GM18517 (cell line): ENCODE data around the gene NAT8L.

ENCODE experiments used
- ATAC-seq: cut with Tn5 transposase; IDR thresholded peaks from one replicate; pipeline ENCODE4 v1.9.1; 2021; ENCODE audit warnings: mild to moderate bottlenecking, moderate library complexity; ENCODE audit not compliant: unreplicated experiment

NAT8L gene

DNA sequence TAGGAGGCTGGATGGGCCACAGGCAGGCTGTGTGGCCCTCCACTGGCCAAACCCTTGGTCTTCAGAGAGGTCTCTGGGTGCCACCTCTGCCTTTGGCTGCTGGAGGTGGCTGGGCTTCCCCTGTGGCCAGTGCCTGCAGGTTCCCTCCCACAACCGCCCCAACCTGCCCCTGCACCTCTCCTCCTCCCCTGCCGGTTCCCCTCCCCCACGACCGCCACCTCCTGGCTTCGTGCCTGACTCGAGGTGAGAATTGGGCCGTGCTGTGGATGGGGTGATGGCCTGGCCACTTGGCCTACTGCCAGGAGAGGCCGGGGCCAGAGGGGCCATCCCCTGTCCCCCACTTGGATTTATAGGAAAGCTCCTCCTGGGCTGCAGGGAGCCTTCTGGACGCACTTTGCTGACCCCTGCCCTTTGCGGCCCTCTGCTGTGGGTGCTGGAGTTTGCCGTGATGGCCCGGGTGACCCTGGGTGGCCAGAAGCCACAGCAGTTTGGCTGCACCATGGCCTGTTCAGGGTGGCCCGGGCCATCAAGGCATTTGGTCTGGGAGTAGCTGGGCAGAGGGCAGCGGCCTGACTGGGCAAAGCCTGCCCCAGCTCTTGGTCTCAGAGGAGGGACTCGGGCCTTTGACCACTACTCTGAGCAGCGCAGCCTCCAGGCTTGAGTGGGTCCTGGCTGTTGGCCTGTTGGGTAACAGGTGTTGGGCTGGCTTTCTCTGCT lies 3.8 kb downstream of the NAT8L start:
- no peak for ATAC-seq

DNA sequence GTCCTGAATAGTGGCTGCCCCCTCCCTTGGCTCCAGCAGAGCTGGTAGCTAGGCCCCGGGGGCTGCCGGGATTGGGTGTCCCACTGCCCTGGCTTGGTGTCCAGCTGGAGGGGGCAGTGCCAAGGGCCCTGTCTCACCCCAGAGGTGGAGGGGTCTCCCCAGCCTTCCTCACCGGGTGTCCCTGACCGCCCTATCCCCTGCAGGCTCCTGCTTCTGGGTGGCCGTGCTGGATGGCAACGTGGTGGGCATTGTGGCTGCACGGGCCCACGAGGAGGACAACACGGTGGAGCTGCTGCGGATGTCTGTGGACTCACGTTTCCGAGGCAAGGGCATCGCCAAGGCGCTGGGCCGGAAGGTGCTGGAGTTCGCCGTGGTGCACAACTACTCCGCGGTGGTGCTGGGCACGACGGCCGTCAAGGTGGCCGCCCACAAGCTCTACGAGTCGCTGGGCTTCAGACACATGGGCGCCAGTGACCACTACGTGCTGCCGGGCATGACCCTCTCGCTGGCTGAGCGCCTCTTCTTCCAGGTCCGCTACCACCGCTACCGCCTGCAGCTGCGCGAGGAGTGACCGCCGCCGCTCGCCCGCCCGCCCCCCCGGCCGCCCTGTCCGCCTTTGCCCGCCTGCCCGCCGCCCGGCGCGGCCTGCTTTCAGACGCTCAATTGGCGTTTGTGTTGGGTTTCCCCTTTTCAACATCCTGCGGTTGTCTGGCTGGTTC lies 4.6 kb downstream of the NAT8L start:
- no peak for ATAC-seq

DNA sequence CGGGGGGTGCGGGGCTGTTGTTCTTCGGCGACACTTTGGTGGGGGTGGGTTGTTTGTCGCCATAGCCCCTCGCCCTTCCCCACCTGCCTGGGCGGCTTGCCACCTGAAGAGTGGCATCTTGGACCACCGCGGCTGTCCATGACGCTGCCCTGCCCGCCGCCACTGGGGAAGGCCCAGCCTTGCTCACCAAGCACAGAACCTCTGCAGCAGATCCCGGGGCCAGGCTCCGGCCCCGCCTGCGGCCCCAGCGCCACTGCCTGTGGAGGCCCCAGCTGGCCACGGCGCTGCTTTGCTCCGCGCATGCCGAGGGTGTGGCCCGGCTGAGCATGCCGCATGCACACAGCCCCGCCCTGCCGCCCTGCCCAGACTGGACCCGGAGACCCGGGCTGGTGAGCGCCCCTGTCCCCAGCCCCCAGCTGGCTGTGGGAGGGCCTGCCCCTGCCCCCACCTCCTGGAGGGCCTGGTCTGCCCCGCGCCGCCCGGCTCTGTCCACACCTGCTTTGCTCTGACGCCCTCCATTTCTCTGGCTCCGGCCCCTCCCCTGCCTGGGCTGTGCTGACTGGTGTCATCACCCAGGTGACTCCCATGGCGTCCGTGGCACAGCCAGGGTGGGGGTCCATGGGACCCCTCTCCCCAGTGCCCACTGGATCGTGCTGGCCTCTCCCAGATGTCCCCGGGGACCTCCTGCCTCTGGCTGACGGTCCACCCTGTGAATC lies 5.3 kb downstream of the NAT8L start:
- no peak for ATAC-seq

DNA sequence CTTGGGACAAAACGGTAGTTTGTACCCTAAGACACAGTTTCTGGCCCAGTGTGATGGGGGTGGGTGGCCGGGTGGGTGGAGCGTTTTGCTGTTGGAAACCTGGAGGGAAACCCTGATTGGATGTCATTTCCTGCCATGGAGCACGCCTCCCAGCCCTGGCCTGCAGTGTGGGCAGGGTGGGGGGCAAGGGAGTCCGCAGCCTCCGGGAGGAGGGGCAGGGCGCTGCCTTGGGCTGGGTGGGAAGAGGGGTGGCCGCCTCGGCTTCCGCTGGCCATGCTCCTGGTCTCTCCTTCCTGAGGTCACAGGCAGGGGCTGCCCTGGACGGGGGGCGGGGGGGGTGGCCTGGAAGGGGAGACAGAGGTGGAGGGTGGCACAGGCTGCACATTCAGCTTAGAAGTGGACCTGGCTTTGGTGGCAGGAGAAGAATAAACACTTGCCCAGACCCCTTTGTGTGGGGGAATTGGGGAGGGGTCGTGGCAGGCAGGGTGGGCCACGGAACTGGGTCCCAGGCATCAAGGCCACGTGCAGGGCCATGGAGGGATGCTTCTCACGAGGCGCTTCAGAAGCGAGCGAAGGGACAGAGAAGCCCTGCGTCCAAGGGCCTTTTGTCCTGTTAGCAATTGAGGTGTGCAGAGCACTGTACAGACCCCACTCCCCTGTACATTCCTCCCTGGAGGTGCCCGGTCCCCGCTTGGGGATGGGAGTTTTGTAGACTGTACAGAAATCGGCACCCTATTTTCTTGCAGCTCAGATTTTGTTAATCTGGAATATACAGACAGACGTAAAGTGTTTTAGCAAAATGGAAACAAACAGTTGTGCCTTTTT lies 6.2 kb downstream of the NAT8L start:
- ATAC-seq, result no peak

DNA sequence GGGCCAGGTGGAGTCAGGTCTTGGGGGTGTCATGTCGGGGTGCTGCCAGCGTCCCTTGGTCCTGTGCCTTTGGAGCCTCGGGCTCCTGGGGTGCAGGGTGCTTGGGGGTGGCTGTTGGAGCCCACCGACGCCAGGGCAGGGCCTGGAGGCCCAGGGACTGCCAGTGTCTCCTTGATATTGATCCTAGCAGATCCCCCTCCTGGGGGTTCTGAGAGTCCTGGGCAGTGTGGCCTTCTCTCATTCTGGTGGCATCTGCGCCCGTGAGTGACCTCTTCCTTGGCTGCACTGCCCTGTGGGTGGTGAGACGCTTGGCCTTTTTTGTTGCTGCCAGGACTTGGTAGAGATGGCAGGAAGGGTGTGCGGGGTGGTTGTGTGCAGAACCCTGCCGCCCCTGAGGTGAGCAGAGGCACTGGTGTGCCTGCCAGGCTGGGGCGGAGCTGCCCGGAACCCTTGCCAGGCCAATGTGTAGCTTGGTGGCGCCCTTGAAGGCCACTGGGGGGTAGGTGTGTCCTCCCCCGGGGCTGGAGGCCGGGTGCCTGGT lies 7.0 kb downstream of the NAT8L start:
- no peak for ATAC-seq

DNA sequence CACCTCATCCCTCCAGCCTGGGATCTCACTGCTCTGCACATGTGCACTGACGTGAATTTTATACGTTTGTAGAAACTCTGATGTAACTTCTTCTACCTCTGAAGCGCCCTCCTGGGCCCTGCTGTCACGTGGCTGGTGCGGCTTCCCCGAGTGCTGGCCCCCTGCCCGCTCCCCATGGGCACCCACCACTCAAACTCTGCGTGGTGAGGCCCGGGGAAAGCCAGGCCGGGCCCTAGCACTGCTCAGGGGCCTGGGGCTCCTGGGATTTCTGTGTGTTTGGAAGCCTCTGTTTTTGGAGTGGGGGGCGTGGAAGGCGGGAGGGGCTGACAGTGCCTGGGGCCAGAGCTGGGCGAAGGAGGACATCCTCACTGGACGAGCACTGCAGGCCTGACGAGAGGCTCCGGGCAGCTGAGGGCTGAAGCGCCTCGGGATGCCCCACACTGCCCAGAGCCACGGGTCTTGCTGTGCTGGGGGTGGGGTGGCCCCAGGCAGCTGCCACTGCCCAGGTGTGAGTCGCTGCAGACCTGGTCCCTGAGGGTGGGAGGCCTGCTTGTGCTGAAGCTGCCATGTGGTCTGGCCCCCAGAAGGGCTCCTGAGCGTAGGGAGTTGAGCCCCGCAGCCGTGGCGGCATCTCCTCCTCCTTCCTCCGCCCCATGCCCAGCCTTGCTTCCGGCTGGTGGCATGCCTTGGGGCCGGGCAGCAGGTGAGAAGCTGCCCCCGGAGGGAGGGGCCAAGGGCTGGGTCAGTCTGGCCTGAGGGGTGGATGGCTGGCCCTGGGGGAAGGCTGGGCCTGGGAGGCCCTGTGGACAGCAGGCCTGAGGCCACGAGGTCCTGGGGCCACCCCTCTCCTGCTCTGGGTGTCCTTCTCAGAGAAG lies 7.7 kb downstream of the NAT8L start:
- no peak for ATAC-seq

DNA sequence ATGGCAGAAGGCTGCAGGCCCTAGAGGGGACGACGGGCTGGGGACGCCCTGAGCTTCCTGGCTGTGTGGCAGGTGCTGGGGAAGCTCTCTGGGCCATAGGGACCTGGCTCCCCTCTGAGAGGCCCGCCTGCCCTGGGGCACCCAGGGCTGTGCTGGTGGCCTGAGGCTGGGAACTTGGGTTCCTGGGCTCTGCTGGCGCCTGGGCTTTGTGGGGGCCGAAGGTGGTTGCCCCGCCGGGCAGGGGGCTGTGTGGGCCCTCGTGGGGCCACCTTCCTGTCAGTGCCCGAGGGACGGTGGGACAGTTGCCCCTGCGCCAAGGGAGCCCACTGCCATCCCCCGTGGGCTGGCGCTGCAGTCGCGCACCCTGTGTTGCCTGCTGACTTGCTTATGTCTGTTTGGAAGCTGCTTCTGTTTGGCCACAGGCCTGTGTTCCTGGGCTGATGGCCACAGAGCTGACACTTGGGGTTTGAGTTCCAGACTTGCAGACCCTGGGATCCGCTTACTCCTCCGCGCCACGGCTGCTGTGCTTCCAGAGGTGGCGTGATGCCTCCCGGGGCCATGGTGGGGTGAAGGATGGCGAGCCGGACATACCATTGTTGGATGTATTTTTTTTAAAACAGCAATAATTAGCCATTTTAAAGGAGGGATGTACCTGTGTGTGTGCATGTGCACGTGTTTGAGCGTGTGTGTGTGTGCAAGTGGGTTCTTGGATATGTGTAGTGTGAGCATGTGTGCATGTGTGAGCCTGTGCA lies 8.5 kb downstream of the NAT8L start:
- ATAC-seq, result no peak

DNA sequence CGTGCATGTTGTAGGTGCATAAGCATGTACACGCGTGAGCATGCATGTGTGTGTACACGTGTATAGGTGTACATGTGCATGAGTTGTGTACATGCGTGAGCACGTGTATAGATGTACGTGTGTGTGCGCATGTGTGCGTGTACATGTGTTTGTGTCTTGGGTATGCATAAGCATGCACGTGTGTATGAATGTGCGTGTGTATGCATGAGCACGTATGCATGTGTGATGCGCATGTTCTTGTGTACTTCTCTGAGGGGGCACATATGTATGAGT lies 9.0 kb downstream of the NAT8L start:
- ATAC-seq, result no peak

DNA sequence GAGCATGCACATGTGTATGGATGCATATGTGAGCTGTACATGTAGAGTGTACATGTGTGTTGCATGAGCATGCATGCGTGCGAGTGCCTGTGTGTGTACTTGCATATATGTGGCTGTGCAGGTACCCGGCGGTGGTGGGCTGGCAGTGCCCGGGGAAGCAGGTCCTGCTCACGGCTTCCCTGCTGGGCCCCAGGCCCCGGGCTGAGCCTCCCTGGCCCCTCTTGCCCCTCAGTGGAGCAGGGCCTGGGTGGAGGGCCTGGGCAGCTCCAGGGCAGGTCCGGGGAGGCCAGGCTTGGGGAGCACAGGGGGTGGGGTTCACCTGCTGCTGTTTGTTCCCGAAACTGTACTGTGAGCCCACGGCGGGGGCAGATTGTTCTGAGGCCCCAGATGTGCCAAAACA lies 9.4 kb downstream of the NAT8L start:
- ATAC-seq, result no peak

DNA sequence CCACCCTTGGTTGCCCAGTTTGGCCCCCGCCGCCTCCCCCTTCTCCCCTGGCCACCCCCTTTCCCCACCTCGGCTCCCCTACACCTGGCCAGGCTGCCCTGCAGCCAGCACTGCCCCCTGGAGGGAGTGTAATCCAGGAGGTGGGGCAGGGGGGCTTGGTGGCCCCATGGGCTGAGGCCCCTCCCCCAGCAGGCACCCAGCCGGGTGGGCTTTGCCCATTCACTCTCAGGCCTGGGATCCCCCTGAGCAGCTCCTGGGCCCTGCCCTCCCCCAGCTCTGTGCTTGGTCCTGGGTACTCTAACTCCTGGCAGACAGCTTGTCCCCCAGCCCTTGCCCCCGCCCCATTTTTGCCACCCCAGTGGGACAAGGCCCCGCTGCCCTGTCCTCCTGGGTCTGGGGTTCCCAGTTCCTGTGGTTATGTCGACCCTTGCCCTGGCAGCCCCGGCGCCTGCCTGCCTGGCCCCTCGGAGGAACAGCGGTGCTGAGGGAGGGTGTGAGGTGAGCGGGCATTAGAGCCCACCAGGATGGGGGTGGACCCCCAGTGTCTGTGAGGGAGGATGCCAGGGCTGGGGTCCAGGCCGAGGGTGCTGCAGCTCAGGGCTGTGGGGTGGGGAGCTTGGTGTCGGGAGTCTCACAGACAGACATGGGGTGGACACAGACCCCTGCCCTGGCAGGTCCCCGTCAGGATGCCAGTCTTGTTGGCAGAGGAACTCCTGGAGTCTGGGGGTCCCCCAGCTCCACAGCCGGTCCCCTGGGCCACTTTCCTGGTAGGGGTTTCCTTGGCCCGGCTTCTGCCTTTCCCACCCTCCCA lies 10.2 kb downstream of the NAT8L start:
- no peak for ATAC-seq

DNA sequence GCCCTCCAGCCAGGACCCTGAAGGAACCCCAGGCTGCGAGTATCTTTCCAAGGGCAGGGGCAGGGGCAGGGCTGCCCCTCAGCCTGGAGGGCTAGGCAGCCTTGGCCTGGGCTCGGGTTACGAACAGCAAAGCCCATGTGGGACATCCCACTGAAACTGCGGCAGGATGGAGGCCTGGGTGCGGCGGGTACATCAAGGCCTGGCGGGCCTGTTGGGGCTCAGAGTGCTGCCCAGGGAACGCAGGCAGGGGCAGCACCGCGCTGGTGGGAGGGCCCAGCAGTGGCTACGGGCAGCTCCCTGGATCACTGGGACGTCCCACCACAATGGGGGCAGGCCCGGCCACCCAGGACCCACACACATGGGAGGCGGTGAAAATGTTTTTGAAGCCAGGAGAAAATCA lies 10.9 kb downstream of the NAT8L start:
- no peak for ATAC-seq

DNA sequence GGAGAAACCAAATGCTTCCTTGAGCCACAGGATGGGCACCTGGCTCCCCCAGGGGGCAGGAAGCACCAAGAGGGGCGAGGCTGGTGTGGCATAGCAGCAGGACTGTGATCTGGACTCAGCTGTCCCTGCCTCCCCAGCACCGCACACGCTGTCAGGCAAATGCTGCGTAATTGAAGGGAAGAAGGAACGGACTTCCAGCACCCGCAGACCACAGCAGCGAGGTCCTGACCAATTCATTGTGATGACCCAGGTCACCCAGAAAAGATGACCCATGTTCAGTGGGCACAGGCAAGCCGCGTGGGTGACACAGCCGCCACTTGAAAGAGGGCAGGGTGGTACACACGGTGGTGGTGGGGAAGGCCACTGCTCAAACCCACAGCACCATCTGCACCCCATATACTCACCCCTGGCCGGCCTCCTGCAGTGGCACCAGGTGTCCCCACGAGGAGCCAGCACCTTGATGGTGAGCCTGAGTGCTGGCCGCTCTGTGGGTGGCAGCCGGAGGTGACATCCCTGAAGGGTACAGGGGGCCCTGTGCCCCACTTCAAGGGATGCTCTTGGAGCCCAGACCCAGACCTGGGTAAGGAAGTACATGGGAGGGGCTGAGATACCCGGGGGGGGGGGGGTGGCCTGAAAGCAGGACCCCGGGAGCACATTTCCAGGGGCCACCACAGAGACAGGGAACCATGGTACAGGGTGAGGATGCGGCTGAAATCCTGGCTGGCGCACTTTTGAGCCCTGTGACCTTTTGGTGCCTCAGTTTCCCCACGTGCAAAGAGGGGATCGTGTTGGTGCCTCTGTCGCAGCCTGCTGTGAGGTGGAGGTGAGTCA lies 11.5 kb downstream of the NAT8L start:
- ATAC-seq, result no peak

DNA sequence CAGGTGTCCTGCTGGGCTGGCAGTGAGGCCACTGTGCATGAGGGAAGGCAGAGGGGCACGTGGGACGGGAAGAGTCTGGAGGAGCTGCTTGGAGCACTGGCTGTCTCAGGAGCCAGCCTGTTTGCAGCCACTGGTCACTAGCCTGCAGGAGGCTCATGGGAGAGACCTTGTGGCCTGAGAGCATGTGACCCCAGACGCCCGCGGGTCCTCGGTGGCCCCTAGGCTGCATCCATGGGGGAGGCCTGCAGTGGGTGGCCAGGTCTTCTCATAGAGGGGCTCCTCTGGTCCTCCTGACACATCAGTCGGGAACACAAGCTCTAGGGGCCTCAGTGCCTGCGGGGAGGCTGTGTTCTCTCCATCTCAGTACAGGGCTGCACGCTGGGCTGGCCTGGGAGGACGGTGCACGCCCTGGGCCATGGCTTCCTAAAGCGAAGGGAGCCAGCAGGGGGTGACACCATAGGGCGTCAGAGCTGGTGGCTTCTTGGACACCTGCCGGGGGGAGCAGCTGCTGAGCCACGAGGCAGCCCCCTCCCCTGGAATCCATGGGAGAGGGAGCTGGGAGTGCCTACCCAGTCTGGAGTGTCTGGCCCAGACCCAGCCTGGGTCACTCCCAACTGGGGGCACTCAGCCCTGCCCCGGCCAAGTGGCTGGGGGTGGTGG lies 12.3 kb downstream of the NAT8L start:
- no peak for ATAC-seq

DNA sequence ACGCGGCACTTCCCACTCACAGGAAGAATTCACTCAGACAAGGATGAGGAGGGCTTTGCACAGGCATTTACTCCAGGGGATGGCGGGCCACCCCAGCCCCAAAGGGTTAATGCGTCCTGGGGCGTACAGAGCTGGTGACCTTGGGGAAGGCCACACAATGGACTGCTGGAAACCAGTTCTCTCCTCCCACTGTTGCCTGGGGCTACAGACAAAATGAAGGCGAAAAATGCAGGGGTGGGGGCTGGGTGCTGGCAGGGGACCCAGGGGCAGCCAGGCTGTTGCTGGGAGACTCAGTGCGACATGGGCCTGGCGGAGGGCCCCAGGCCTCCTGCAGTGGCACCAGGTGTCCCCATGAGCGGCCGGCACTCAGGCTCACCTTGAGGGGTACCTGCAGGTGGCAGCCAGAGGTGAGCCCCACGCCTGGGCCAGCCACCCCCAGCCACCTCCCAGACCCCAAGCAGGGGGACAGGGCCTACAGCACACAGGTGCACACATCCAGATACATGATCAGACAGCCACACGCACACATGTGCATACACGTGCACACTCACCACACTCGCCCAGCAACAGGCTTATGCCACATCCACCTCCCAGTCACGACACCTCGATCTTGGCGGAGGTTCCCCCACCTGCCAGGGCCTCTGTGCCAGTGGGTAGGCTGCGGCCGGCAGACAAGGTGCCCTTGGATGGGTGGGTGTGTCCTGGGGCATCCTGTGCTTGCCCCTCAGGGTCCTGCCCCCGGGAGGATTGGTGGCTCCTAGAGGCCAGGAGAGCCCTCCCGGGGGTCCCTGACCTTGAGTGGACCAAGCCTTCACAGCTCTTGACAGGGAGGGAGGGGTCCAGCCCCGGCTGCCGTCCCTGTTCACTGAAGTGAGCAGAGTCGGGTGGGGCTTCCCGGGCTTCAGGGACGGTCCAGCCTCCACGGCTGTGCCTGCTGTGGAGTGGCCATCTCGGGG lies 13.1 kb downstream of the NAT8L start:
- no peak for ATAC-seq

DNA sequence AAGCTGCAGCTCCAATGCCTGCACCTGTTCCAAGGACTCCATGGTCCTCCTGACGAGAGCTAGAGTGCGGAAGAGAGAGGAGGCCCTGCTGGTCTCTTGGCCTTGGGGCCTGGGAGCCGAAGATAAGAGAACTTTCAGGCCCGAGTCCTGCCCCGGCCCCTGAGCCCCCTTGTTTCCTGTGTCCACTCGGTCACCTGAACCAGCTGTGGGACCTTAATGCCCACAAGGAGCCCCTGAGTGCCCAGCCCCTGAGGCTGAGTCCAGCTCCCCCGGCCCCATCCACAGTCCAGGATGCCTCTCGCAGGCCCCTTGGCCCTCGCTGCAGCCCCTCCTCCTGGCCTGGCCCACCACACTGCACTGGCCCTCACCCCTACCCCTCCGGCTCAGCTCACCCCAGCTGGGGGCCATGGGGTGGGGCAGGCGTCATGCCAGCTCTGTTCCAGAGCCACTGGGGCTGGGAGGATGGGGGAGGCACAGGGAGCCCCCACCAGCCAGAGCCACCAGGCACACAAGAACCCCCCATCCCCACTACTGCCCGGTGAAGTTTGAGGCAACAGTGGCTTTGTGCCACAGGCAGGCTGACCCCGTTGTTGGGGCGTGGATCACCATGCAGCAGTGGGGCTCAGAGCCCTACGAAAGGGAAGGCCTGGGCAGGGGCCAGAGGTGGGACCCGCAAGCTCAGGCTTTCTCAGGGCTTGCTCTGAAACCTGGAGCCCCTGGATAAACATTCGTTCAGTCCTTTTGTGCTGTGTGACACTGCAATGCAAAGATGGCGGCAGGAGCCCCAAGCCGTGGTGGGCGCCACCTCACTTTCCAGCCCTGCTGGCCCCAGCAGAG lies 14.1 kb downstream of the NAT8L start:
- ATAC-seq, result no peak
